H1 (cell line): ENCODE data around the gene MMP25. TPM values are rescaled to one million over a fixed set of nuclear protein-coding genes. Genes with fewer than 3 reads are reported as not detected.

Experiments used
- CTCF ChIA-PET: fragments of 300-600 bp; sonication (Branson Sonifier 250); formaldehyde crosslinking; loops from one replicate; lab custom pipeline; 2021; ENCODE audit not compliant: partially characterized antibody; lab: Charles Lee
- POLR2A ChIA-PET: fragments of 300-600 bp; sonication (Branson Sonifier 250); formaldehyde crosslinking; loops from one replicate; lab custom pipeline; 2021; ENCODE audit warnings: inconsistent platforms; ENCODE audit not compliant: partially characterized antibody; lab: Charles Lee
- DNase-seq, 2 experiments: peaks; one replicate each; pipeline versions ENCODE4 v3.0.0 to v3.0.0-alpha.2; 2010 to 2022; ENCODE audit warnings: low spot score in 2 of 2, low read depth in 1 of 2, mixed read lengths in 1 of 2
- FAIRE-seq: peaks from 2 replicates; lab custom pipeline; 2011; peaks lifted over from hg19 to GRCh38; lab: Jason Lieb, UNC
- H2AFZ ChIP-seq: 2 replicates; pipeline ENCODE4 v1.8.1; 2012; ENCODE audit warnings: low read length, inconsistent platforms
- H2AK5ac ChIP-seq: 2 replicates; pipeline ENCODE4 v1.6.1; 2013; ENCODE audit warnings: low read depth, low read length
- H2BK120ac ChIP-seq: replicated peaks from 2 replicates; pipeline ENCODE3; 2013; ENCODE audit warnings: low read depth, low read length, inconsistent platforms
- H2BK12ac ChIP-seq: 2 replicates; pipeline ENCODE4 v1.6.1; 2013; ENCODE audit warnings: low read depth, low read length
- H2BK15ac ChIP-seq: 2 replicates; pipeline ENCODE4 v1.6.1; 2013; ENCODE audit warnings: low read length
- H2BK20ac ChIP-seq: 2 replicates; pipeline ENCODE4 v1.6.1; 2013; ENCODE audit warnings: low read length
- H2BK5ac ChIP-seq: 2 replicates; pipeline ENCODE4 v1.6.1; 2013; ENCODE audit warnings: low read depth, low read length
- H3K14ac ChIP-seq: 2 replicates; pipeline ENCODE4 v1.6.1; 2013; ENCODE audit warnings: inconsistent platforms; ENCODE audit not compliant: insufficient read length
- H3K18ac ChIP-seq: 2 replicates; pipeline ENCODE4 v1.6.1; 2013; ENCODE audit warnings: low read length; ENCODE audit errors: extremely low read depth
- H3K23ac ChIP-seq: 2 replicates; pipeline ENCODE4 v1.6.1; 2013; ENCODE audit warnings: inconsistent platforms; ENCODE audit not compliant: insufficient read length
- H3K23me2 ChIP-seq: 2 replicates; pipeline ENCODE4 v1.6.1; 2013; ENCODE audit warnings: low read depth, low read length
- H3K27ac ChIP-seq: 2 replicates; pipeline ENCODE4 v1.6.1; 2011; ENCODE audit warnings: low read depth, low read length, inconsistent platforms
- H3K27me3 ChIP-seq, 4 experiments: replicated peaks in 1 of 4; 1 replicate in 1 of 4; 2 replicates in 3 of 4; pipeline versions ENCODE4 v1.6.1 to v1.8.1; 2011 to 2013; ENCODE audit warnings: low read length in 3 of 4, mild to moderate bottlenecking in 3 of 4, inconsistent platforms in 2 of 4, mixed read lengths in 2 of 4, moderate library complexity in 1 of 4; ENCODE audit not compliant: control insufficient read depth in 3 of 4, insufficient read depth in 3 of 4; ENCODE audit errors: extremely low read depth in 1 of 4
- H3K36me3 ChIP-seq, 4 experiments: 2 replicates each; pipeline versions ENCODE4 v1.6.1 to v1.8.1; 2011 to 2013; ENCODE audit warnings: mild to moderate bottlenecking in 4 of 4, low read length in 3 of 4, moderate library complexity in 2 of 4, control low read depth in 1 of 4, inconsistent platforms in 1 of 4; ENCODE audit not compliant: insufficient read depth in 4 of 4, control insufficient read depth in 2 of 4
- H3K4ac ChIP-seq: replicated peaks from 2 replicates; pipeline ENCODE3; 2013; ENCODE audit warnings: low read length, low read depth, mixed read lengths, inconsistent platforms; ENCODE audit not compliant: insufficient read length
- H3K4me1 ChIP-seq, 4 experiments: replicated peaks in 1 of 4; 1 replicate in 1 of 4; 2 replicates in 3 of 4; pipeline versions ENCODE4 v1.6.1 to v1.8.1; 2011 to 2013; ENCODE audit warnings: low read length in 3 of 4, inconsistent platforms in 2 of 4, mixed read lengths in 1 of 4; ENCODE audit not compliant: insufficient read depth in 4 of 4, control insufficient read depth in 3 of 4
- H3K4me2 ChIP-seq, 2 experiments: 2 replicates each; pipeline versions ENCODE4 v1.6.1 to v1.8.1; 2011 to 2013; ENCODE audit warnings: low read depth in 2 of 2, low read length in 2 of 2, control low read depth in 1 of 2, inconsistent platforms in 1 of 2, mild to moderate bottlenecking in 1 of 2; ENCODE audit not compliant: insufficient read depth in 1 of 2
- H3K4me3 ChIP-seq, 4 experiments: fragments of 200-600, 300-600 bp in 1 of 4; sonication (generic), shearing (Covaris generic), sonication (Bioruptor Twin) in 1 of 4; 2 replicates each; pipeline versions ENCODE4 v1.5.1 to v1.8.1; 2011 to 2016; ENCODE audit warnings: low read length in 4 of 4, low read depth in 3 of 4, control low read depth in 2 of 4, inconsistent platforms in 2 of 4, mild to moderate bottlenecking in 2 of 4, mixed read lengths in 1 of 4, moderate library complexity in 1 of 4; ENCODE audit not compliant: insufficient read depth in 2 of 4; ENCODE audit errors: extremely low read depth in 1 of 4
- H3K56ac ChIP-seq: replicated peaks from 2 replicates; pipeline ENCODE3; 2013; ENCODE audit warnings: low read depth, mild to moderate bottlenecking, mixed read lengths, low read length, inconsistent platforms; ENCODE audit not compliant: insufficient read length
- H3K79me1 ChIP-seq: 2 replicates; pipeline ENCODE4 v1.6.1; 2013; ENCODE audit warnings: low read depth, low read length, control low read depth
- H3K79me2 ChIP-seq, 2 experiments: 2 replicates each; pipeline versions ENCODE4 v1.6.1 to v1.8.1; 2012 to 2013; ENCODE audit warnings: low read length in 2 of 2, mild to moderate bottlenecking in 2 of 2, inconsistent platforms in 1 of 2; ENCODE audit not compliant: insufficient read depth in 2 of 2, control insufficient read depth in 1 of 2
- H3K9ac ChIP-seq, 4 experiments: replicated peaks in 1 of 4; 1 replicate in 1 of 4; 2 replicates in 3 of 4; pipeline versions ENCODE4 v1.6.1 to v1.8.1; 2011 to 2013; ENCODE audit warnings: low read depth in 3 of 4, low read length in 3 of 4, control low read depth in 2 of 4, mild to moderate bottlenecking in 2 of 4, moderate library complexity in 2 of 4, inconsistent platforms in 1 of 4; ENCODE audit errors: extremely low read depth in 1 of 4
- H3K9me3 ChIP-seq, 2 experiments: 2 replicates each; pipeline versions ENCODE4 v1.6.1 to v1.8.1; 2012 to 2013; ENCODE audit warnings: mild to moderate bottlenecking in 2 of 2, moderate library complexity in 2 of 2, control low read depth in 1 of 2, inconsistent platforms in 1 of 2, low read depth in 1 of 2, low read length in 1 of 2, mixed read lengths in 1 of 2; ENCODE audit not compliant: insufficient read depth in 2 of 2
- H4K20me1 ChIP-seq, 2 experiments: replicated peaks in 1 of 2; 2 replicates each; pipeline versions ENCODE3 to v1.8.1; 2011 to 2013; ENCODE audit warnings: inconsistent platforms in 2 of 2, low read length in 2 of 2, mild to moderate bottlenecking in 1 of 2; ENCODE audit not compliant: insufficient read depth in 2 of 2, control insufficient read depth in 1 of 2
- H4K5ac ChIP-seq: 2 replicates; pipeline ENCODE4 v1.6.1; 2013; ENCODE audit warnings: low read length, low read depth, mixed read lengths, inconsistent platforms; ENCODE audit not compliant: insufficient read length
- H4K8ac ChIP-seq: 2 replicates; pipeline ENCODE4 v1.8.0; 2013; ENCODE audit warnings: mild to moderate bottlenecking, moderate library complexity, low read length, inconsistent platforms; ENCODE audit not compliant: insufficient read depth; ENCODE audit errors: extremely low read depth
- H4K91ac ChIP-seq: replicated peaks from 2 replicates; pipeline ENCODE3; 2013; ENCODE audit warnings: low read length, mixed read lengths, inconsistent platforms; ENCODE audit not compliant: insufficient read length
- CBX5 ChIP-seq: fragments of 300-800, 300-1000 bp; sonication (generic); IDR thresholded peaks from 2 replicates; pipeline ENCODE4 v1.7.1; 2016; ENCODE audit warnings: antibody characterized with exemption, low read length, low read depth
- CHD1 ChIP-seq: IDR thresholded peaks from 2 replicates; pipeline ENCODE4 v1.6.1; 2012; ENCODE audit warnings: low read depth, low read length, improper control_type of control experiment
- CREB1 ChIP-seq: IDR thresholded peaks from 2 replicates; pipeline ENCODE4 v1.6.1; 2012; ENCODE audit warnings: inconsistent platforms
- E2F6 ChIP-seq: IDR thresholded peaks from 2 replicates; pipeline ENCODE4 v1.6.1; 2012; ENCODE audit warnings: inconsistent platforms
- EP300 ChIP-seq, 2 experiments: IDR thresholded peaks; 1 replicate in 1 of 2; 2 replicates in 1 of 2; pipeline ENCODE4 v1.6.1; 2011 to 2012; ENCODE audit warnings: low read depth in 2 of 2, low read length in 2 of 2, mild to moderate bottlenecking in 2 of 2, borderline replicate concordance in 1 of 2, inconsistent platforms in 1 of 2, moderate library complexity in 1 of 2
- RAD21 ChIP-seq, 2 experiments: IDR thresholded peaks in 1 of 2; conservative IDR thresholded peaks in 1 of 2; 2 replicates each; pipeline ENCODE4 v1.6.1; 2011; ENCODE audit warnings: low read depth in 2 of 2, low read length in 2 of 2, improper control_type of control experiment in 1 of 2, inconsistent platforms in 1 of 2, mild to moderate bottlenecking in 1 of 2, moderate library complexity in 1 of 2
- SIX5 ChIP-seq: IDR thresholded peaks from 2 replicates; pipeline ENCODE4 v1.6.1; 2011; ENCODE audit warnings: mild to moderate bottlenecking, low read depth, low read length
- SP1 ChIP-seq: IDR thresholded peaks from 2 replicates; pipeline ENCODE4 v1.6.1; 2011; ENCODE audit warnings: low read depth, low read length
- SRF ChIP-seq: IDR thresholded peaks from 2 replicates; pipeline ENCODE4 v1.6.1; 2011; ENCODE audit warnings: mild to moderate bottlenecking, low read depth, low read length, moderate library complexity
- TAF7 ChIP-seq: optimal IDR thresholded peaks from 2 replicates; pipeline ENCODE3; 2011; ENCODE audit warnings: low read depth, mild to moderate bottlenecking, inconsistent platforms, low read length, moderate library complexity, borderline replicate concordance
- WGBS, 2 experiments: shearing (Covaris generic) in 1 of 2; methylation state at CpG; one replicate each; pipeline versions ENCODE4 v1.1.6 to v1.1.7; 2013 to 2015; ENCODE audit warnings: low lambda C conversion rate in 2 of 2, mixed read lengths in 2 of 2, inconsistent platforms in 1 of 2, low coverage in 1 of 2, missing lambda C conversion rate in 1 of 2; ENCODE audit not compliant: insufficient replicate concordance in 2 of 2, insufficient coverage in 1 of 2, insufficient read length in 1 of 2; ENCODE audit errors: extremely low coverage in 1 of 2, missing lambda C conversion rate in 1 of 2; 5-methylcytosine and 5-hydroxymethylcytosine counted together
- polyA plus RNA-seq, 7 experiments: library from polyadenylated mRNA; depleted of rRNA in 3 of 7; stranded (reverse) in 5 of 7; unstranded in 2 of 7; fragments of >200 nt in 5 of 7; fragments of 200-250 nt in 2 of 7; gene quantifications; 1 replicate in 5 of 7; 2 replicates in 1 of 7; 4 replicates in 1 of 7; pipeline versions ENCODE4 v1.2.1 to v1.2.3, GENCODE V29; 2011 to 2013; ENCODE audit warnings: missing spikeins in 2 of 7, mixed read lengths in 2 of 7
- total RNA-seq: library from RNA; stranded (reverse); fragmentation: NEBNext Ultra II Directional; extraction: Animal tissue kit (Norgen Biotek cat#: 25700); gene quantifications from 2 replicates; pipeline ENCODE4 v1.2.1, GENCODE V29; 2021
- TF ChIP-seq, protein P1 (sequence below): IDR thresholded peaks from 2 replicates; pipeline ENCODE4 v1.6.1; 2012; ENCODE audit warnings: inconsistent platforms
- TF ChIP-seq, protein P2 (sequence below): IDR thresholded peaks from 2 replicates; pipeline ENCODE4 v1.6.1; 2011; ENCODE audit warnings: low read depth, mild to moderate bottlenecking, low read length; ENCODE audit not compliant: insufficient read depth

MMP25 gene
- total and polyA plus RNA-seq, 2 of the 8 experiments (the other 6 are each of a cell fraction or from before 2014, with no cell fraction given), result 7.7 to 26.7 TPM

- Histone ChIP-seq H3K4ac (no peak overlapping the region), H2BK5ac (no peak overlapping the region), H4K5ac (no peak overlapping the region), H2AFZ (no peak overlapping the region), H3K36me3 (peaks cover 28 to 46% (median 39%) of the 10 kb centered on the region in 4 experiments), H2BK15ac (no peak overlapping the region), H3K23me2 (no peaks in the 10 kb centered on the region), H2BK20ac (no peak overlapping the region), H2BK120ac (no peak overlapping the region), H3K27ac (no peak overlapping the region), H3K9me3 (no peaks in the 10 kb centered on the region), H3K4me2 (no peak overlapping the region), H3K56ac (no peak overlapping the region), H3K27me3 (no peaks in the 10 kb centered on the region), H3K79me2 (peaks cover 0 to 21% of the 10 kb centered on the region in 2 experiments; a peak in 2 of 4 replicates), H2AK5ac (no peak overlapping the region), H3K4me3 (no peak overlapping the region), H4K8ac (no peak overlapping the region), H2BK12ac (no peak overlapping the region), H4K91ac (no peak overlapping the region), H3K9ac (no peak overlapping the region), H3K79me1 (peaks cover 3% of the 10 kb centered on the region), H3K14ac (no peak overlapping the region), H3K4me1 (peaks cover 0 to 6% (median 5%) of the 10 kb centered on the region in 4 experiments; a peak in 6 of 7 replicates), H3K23ac (no peak overlapping the region), H3K18ac (no peak overlapping the region), H4K20me1 (peaks cover 13 to 24% of the 10 kb centered on the region in 2 experiments)
- FAIRE-seq, result no peak
- POLR2A ChIA-PET, result interaction anchor here (0.8 to 8.3 kb wide), 16 partner anchors 8 to 61 kb away, joined by 3 to 137 read pairs (median 12); partner anchors contain the start of genes IL32 and ZSCAN10
- no peak for DNase-seq
- CTCF ChIA-PET, result interaction anchor here (1.0 to 36.8 kb wide), 9 partner anchors 8 to 59 kb away, joined by 4 to 619 read pairs (median 14); partner anchors contain the start of genes ZNF205 and ZNF213
- WGBS, 2 experiments, result 95% methylated on average over 7 of the region's 7 CpGs; no CpG with 5 or more reads in 1 of the 2 experiments
- TF ChIP-seq, protein P1, sequence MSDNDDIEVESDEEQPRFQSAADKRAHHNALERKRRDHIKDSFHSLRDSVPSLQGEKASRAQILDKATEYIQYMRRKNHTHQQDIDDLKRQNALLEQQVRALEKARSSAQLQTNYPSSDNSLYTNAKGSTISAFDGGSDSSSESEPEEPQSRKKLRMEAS, result no peak
- TF ChIP-seq CBX5 (no peak), EP300 (IDR thresholded peaks at IDR 0.05; ENCODE audit: borderline replicate concordance in 1 of 2, low read depth in 2 of 2, low read length in 2 of 2) (no peak), SRF (no peak), SIX5 (no peak), RAD21 (IDR thresholded peaks at IDR 0.05 in 1 of 2, conservative IDR thresholded peaks at IDR 0.05 in 1 of 2; ENCODE audit: low read depth in 2 of 2, low read length in 2 of 2) (no peak), E2F6 (no peak), TAF7 (no peak), CHD1 (no peak), SP1 (no peak), CREB1 (no peak)
- TF ChIP-seq, protein P2, sequence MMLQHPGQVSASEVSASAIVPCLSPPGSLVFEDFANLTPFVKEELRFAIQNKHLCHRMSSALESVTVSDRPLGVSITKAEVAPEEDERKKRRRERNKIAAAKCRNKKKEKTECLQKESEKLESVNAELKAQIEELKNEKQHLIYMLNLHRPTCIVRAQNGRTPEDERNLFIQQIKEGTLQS, result no peak
Observed at GRCh38 chr16:3088450-3088849, 42.1 kb downstream of the MMP25 start.
